ENCODE data around the gene MED29.
A peak's percentile ranks its signal among the peaks of the same experiment; 100 is the strongest.

Gene MED29

DNA sequence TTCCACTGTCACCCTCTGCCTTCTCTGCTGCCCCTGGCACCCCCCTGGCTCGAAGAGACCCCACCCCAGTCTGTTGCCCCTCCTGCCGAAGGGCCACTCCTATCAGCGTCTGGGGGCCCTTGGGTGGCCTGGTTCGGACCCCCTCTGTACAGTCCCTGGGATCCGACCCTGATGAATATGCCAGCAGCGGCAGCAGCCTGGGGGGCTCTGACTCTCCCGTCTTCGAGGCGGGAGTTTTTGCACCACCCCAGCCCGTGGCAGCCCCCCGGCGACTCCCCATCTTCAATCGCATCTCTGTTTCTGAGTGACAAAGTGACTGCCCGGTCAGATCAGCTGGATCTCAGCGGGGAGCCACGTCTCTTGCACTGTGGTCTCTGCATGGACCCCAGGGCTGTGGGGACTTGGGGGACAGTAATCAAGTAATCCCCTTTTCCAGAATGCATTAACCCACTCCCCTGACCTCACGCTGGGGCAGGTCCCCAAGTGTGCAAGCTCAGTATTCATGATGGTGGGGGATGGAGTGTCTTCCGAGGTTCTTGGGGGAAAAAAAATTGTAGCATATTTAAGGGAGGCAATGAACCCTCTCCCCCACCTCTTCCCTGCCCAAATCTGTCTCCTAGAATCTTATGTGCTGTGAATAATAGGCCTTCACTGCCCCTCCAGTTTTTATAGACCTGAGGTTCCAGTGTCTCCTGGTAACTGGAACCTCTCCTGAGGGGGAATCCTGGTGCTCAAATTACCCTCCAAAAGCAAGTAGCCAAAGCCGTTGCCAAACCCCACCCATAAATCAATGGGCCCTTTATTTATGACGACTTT is 17.4 kb downstream of the MED29 start:
- Mint-ChIP-seq H3K4me1 (peaks cover 43 to 77% of the 10 kb centered on the region in 2 donors), H3K27ac (peak overlapping the region; percentile 99), H3K27me3 (peaks cover 0 to 4% of the 10 kb centered on the region in 2 donors), H3K4me3 (peak overlapping the region; percentile 85 to 88), H3K36me3 (peaks cover 31 to 39% of the 10 kb centered on the region in 2 donors), H3K9me3 (no peaks in the 10 kb centered on the region)
- ATAC-seq (replicated peaks), result no peak
- DNase-seq, result no peak

- H3K27me3 Mint-ChIP-seq, result peaks cover 0 to 4% of the 10 kb centered on the region in 2 donors
- no peaks in the 10 kb centered on the region for H3K9me3 Mint-ChIP-seq
- ATAC-seq (replicated peaks), result peak; percentile 2 to 8
- DNase-seq, result peak; percentile 67
- peak overlapping the region; percentile 99 for H3K27ac Mint-ChIP-seq
- peaks cover 38 to 47% of the 10 kb centered on the region in 2 donors for H3K36me3 Mint-ChIP-seq
- H3K4me1 Mint-ChIP-seq, result peaks cover 45 to 77% of the 10 kb centered on the region in 2 donors
- H3K4me3 Mint-ChIP-seq, result peak overlapping the region; percentile 96 to 97
These were observed 18.2 kb downstream of the MED29 start for GRCh38 chr19:39409208-39410016.

- Mint-ChIP-seq H3K36me3 (peaks cover 40 to 55% of the 10 kb centered on the region in 2 donors), H3K27me3 (peaks cover 0 to 4% of the 10 kb centered on the region in 2 donors), H3K4me1 (peaks cover 49 to 77% of the 10 kb centered on the region in 2 donors), H3K9me3 (no peaks in the 10 kb centered on the region), H3K27ac (peak overlapping the region; percentile 99), H3K4me3 (peak overlapping the region; percentile 96 to 97)
- ATAC-seq (replicated peaks) (peak; percentile 41 to 44), DNase-seq (peak; percentile 78)
These were observed 19.0 kb downstream of the MED29 start for GRCh38 chr19:39410017-39410830.

DNA sequence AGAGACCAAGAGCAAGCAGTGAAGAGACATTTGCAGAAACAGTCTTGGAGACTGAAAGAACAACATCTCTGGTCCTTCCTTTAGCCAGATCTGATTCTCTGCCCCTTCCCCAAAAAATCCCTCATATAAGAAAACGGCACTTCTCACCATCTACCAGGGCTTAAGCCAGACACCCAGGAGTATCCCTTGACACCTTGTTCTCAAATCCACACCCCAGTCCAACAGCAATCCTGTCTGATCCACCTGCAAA is 19.6 kb downstream of the MED29 start:
- H3K4me1 Mint-ChIP-seq, result peaks cover 49 to 74% of the 10 kb centered on the region in 2 donors
- DNase-seq (no peak), ATAC-seq (replicated peaks) (no peak)
- H3K4me3 Mint-ChIP-seq, result peak overlapping the region; percentile 96 to 97
- peaks cover 40 to 59% of the 10 kb centered on the region in 2 donors for H3K36me3 Mint-ChIP-seq
- peak overlapping the region; percentile 99 for H3K27ac Mint-ChIP-seq
- peaks cover 0 to 4% of the 10 kb centered on the region in 2 donors for H3K27me3 Mint-ChIP-seq
- H3K9me3 Mint-ChIP-seq, result no peaks in the 10 kb centered on the region

DNA sequence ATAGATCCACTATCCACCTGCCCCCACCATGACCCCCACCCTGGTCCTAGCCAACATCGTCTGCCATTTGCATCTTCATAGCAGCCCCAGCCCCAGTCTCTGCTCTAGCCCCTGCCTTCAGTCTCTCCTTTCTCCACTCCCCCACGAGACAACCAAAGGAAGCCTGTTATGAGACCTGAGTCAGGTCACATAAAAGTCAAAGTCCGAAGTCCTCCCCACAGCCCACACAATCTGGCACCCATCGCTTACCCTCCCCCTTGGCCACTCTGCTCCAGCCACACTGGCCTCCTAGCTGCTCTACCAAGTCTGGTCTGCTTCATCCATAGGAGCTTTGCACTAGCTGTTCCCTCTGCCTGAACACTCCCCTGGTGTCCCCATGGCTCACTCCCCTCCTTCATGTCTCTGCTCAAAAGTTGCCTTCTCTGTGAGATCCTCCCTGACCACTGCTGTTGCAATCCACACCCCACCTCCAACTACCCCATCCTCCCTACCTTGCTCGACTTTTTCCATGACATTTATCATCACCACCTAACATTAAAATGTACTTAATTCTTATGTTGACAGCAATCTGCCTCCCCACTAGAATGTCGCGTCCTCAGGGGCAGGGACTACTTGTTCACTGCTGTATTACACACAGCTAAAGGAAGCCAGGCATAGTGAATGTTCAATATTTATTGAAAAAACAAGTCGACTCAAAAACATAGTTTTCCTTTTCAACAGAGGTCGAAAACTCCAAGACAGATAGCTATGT is 20.1 kb downstream of the MED29 start:
- DNase-seq, result no peak
- H3K27ac Mint-ChIP-seq, result peak overlapping the region; percentile 99
- no peaks in the 10 kb centered on the region for H3K9me3 Mint-ChIP-seq
- peaks cover 0 to 4% of the 10 kb centered on the region in 2 donors for H3K27me3 Mint-ChIP-seq
- peak overlapping the region; percentile 96 to 97 for H3K4me3 Mint-ChIP-seq
- no peak for ATAC-seq (replicated peaks)
- peaks cover 47 to 69% of the 10 kb centered on the region in 2 donors for H3K4me1 Mint-ChIP-seq
- H3K36me3 Mint-ChIP-seq, result peaks cover 40 to 59% of the 10 kb centered on the region in 2 donors

DNA sequence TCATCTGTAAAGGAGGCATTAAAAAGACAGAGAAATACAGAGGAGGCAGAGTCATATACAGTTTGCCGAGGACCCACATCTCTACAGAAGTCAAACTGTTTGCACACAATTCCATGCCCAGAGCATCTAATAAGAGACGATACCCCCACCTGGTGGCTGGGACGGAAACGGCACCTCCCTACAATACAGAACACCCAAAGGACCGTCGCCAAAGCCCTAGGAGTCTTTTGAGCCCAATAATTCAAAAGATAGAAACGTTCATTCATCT is 20.6 kb downstream of the MED29 start:
- Mint-ChIP-seq H3K9me3 (no peaks in the 10 kb centered on the region), H3K27ac (peak overlapping the region; percentile 99), H3K36me3 (peaks cover 39 to 58% of the 10 kb centered on the region in 2 donors), H3K4me3 (peak overlapping the region; percentile 96 to 97), H3K27me3 (peaks cover 0 to 4% of the 10 kb centered on the region in 2 donors), H3K4me1 (peaks cover 47 to 65% of the 10 kb centered on the region in 2 donors)
- DNase-seq, result peak; percentile 80
- peak; percentile 47 to 51 for ATAC-seq (replicated peaks)

DNA sequence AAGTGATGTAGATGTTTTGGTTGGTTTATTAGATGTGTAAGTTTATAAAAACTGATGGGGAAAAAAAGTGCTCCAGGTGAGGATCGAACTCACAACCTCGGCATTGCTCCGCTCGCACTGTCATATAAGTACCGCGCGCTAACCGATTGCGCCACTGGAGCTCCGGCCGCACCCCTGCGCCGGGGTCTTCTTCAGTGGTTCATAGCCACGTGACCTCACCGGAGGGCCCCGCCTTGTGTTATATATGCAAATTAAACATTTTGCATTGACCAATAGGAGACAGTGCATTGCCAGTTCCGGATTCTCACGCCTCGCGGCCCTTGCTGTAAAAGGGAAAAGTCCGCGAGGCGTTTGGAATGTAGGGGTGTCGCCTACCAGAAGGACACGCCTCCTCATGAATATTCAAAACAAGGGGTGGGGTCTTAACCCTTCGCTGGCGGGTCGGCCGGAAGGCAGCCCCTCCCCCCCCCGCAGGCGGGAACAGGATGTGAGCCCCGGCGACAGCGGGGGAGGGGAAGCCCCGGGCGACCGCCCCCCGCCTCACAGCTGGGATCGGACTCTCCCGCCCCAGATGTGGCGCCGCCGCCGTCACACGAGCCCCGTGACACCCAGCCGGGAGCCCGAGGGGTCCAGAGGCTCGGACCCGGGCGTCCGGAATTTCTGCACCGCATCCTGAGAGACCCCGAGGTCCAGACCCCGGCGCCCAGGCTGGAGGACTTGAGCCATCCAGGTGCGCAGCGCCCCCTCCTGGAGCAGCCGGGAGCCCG is 21.1 kb downstream of the MED29 start, which contains the start of gene PLEKHG2:
Gene PLEKHG2, plus strand, starts transcription at position 570 of the 767 bp plus-strand sequence. CDS start 1,418 bp downstream, outside the sequence.
- Mint-ChIP-seq H3K27ac (peak within 1 kb of the TSS; percentile 99), H3K4me1 (peaks cover 51 to 64% of the 10 kb centered on the region in 2 donors), H3K9me3 (no peaks in the 10 kb centered on the region), H3K27me3 (peaks cover 0 to 4% of the 10 kb centered on the region in 2 donors), H3K36me3 (peaks cover 34 to 55% of the 10 kb centered on the region in 2 donors), H3K4me3 (peak within 1 kb of the TSS; percentile 96 to 97)
- DNase-seq, result peak; percentile 96
- peak; percentile 67 to 70 for ATAC-seq (replicated peaks)

- H3K36me3 Mint-ChIP-seq, result peaks cover 28 to 57% of the 10 kb centered on the region in 2 donors
- H3K27ac Mint-ChIP-seq, result peak overlapping the region; percentile 99
- ATAC-seq (replicated peaks) (no peak), DNase-seq (no peak)
- H3K9me3 Mint-ChIP-seq, result no peaks in the 10 kb centered on the region
- peak overlapping the region; percentile 96 to 97 for H3K4me3 Mint-ChIP-seq
- peaks cover 53 to 67% of the 10 kb centered on the region in 2 donors for H3K4me1 Mint-ChIP-seq
- peaks cover 0 to 4% of the 10 kb centered on the region in 2 donors for H3K27me3 Mint-ChIP-seq
These were observed 21.7 kb downstream of the MED29 start for GRCh38 chr19:39412867-39413271.

DNA sequence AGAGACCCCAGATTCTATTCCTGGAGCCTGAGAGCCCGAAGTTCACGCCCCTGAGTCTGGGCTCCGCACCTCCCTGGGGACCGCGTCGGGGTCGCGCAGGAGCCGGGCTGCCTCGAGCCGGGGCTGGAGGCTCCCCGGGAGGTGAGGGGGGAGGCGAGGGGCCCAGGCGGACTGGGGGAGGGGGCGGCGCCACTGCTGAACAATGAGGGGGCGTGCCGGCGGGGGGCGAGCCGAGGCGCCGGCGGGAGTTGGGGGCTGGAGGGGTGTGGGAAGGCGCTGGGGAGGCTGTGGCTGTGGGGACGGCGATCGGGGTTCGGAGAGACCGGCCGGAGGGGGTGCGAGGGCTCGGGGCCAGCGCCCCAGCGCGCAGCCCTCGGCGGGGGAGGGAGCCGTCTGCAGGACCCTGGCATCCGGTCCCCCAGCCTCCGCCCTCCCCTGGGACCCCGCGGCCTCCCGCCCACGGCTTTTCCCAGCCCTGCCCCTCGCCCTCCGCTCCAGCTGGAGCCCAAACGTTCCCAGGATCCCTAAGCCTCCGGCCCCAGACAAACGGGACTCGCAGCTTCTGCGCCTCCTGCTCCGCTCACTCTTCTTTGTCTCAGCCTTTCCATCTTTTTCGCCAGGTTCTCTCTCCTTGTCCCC is 22.2 kb downstream of the MED29 start:
- H3K9me3 Mint-ChIP-seq, result no peaks in the 10 kb centered on the region
- H3K27me3 Mint-ChIP-seq, result peaks cover 0 to 4% of the 10 kb centered on the region in 2 donors
- H3K4me3 Mint-ChIP-seq, result peak overlapping the region; percentile 96 to 97
- peaks cover 50 to 65% of the 10 kb centered on the region in 2 donors for H3K4me1 Mint-ChIP-seq
- ATAC-seq (replicated peaks), result no peak
- DNase-seq, result no peak
- peak overlapping the region; percentile 99 for H3K27ac Mint-ChIP-seq
- H3K36me3 Mint-ChIP-seq, result peaks cover 23 to 55% of the 10 kb centered on the region in 2 donors

DNA sequence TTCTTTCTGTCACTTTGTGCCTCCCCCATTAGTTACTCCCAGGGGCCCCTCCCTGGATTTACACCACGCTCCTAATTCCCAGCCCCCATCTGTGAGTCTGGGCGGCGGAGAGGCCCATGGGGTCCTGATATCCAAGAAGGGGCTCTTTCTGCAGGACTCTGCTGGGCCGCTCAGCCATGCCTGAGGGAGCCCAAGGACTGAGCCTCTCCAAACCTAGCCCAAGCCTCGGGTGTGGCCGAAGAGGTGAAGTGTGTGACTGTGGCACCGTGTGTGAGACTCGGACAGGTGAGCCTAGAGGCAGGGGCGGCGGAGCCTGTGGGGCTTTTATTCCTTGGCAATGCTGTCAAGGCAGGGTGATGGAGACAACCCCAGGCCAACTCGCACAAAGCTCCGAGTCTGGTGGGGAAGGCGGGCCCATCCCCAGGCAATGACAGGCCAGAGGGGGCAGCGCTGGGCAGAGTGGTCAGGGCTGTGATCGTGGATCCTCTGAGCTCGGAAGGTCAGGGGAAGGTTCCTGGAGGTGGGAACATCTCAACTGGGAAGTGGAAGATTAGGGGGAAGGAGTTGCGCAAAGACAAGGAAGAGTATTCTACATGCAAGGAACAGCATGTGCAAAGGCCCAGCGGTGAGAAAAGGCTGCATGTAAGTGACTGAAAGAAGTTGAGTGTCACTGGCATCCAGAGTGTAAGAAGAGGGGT is 22.9 kb downstream of the MED29 start:
- Mint-ChIP-seq H3K27me3 (peaks cover 0 to 4% of the 10 kb centered on the region in 2 donors), H3K4me3 (peak overlapping the region; percentile 96 to 97), H3K27ac (peak overlapping the region; percentile 93), H3K36me3 (peaks cover 20 to 54% of the 10 kb centered on the region in 2 donors), H3K4me1 (peaks cover 45 to 58% of the 10 kb centered on the region in 2 donors), H3K9me3 (no peaks in the 10 kb centered on the region)
- DNase-seq, result no peak
- no peak for ATAC-seq (replicated peaks)

DNA sequence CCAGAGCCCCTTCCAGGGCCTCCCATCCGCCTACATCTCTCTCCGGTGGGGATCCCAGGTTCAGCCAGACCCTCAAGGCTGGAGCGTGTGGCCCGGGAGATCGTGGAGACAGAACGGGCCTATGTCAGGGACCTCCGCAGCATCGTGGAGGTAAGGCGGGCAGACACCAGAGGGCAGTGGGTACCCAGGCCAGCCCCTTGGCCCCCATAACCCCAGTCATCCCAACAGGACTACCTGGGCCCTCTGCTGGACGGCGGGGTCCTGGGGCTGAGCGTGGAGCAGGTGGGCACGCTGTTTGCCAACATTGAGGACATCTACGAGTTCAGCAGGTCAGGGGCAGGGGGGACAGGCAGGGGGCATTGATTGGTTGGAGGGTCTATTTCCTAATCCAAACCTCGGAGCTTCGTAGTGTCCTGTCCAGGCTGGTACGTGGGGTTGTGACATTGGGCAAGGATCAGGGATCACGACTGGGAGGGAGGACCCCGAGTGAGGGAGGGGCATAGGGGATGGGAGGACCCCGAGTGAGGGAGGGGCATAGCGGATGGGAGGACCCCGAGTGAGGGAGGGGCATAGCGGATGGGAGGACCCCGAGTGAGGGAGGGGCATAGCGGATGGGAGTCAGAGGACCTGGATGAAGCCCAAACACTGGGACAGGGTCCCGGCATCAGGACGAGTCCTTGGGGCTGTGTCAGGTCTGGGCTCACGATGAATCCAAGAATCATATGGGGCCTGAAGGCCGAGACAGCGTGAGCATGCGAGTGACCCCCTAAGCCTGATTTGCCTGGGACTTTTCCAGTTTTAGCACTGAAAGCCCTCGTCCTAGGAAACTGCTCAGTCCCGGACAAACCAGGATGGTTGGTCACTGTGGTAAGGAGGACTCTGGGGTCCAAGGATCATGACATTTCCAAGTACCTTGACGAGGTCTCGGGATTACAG is 24.2 kb downstream of the MED29 start:
- no peak for ATAC-seq (replicated peaks)
- Mint-ChIP-seq H3K36me3 (peaks cover 21 to 49% of the 10 kb centered on the region in 2 donors), H3K27me3 (peaks cover 0 to 4% of the 10 kb centered on the region in 2 donors), H3K9me3 (no peaks in the 10 kb centered on the region), H3K4me3 (peak overlapping the region in 1 of 2 donors; percentile 10), H3K27ac (no peak overlapping the region), H3K4me1 (peaks cover 39 to 53% of the 10 kb centered on the region in 2 donors)
- no peak for DNase-seq

Data from stimulated activated naive B cell treated with anti-CD40 and anti-IgM and Interleukin-4, amounts not matched to agents 10 μg/mL and 1 μg/mL and 100 μg/mL, for 72 hours (primary cell).